Chondrocyte (in vitro differentiated cells): ENCODE measurements around the gene PADI6. TPM values are rescaled to one million over a fixed set of nuclear protein-coding genes. Genes with fewer than 3 reads are reported as not detected.

Experiments
- DNase-seq: peaks from one replicate; pipeline ENCODE4 v3.0.0; 2021; ENCODE audit warnings: mixed read lengths, low spot score
- H3K27ac Mint-ChIP-seq: one replicate; pipeline ENCODE4 v1.8.0; 2021; ENCODE audit warnings: mild to moderate bottlenecking, moderate library complexity, mixed read lengths; ENCODE audit not compliant: unreplicated experiment
- H3K27me3 Mint-ChIP-seq: 2 replicates; pipeline ENCODE4 v1.8.0; 2021; ENCODE audit warnings: low read depth, mixed read lengths
- H3K36me3 Mint-ChIP-seq: 2 replicates; pipeline ENCODE4 v1.8.0; 2021; ENCODE audit warnings: low read depth, mixed read lengths
- H3K4me1 Mint-ChIP-seq: 2 replicates; pipeline ENCODE4 v1.8.0; 2021; ENCODE audit warnings: low read depth, mild to moderate bottlenecking, mixed read lengths
- H3K4me3 Mint-ChIP-seq: one replicate; pipeline ENCODE4 v1.8.0; 2021; ENCODE audit warnings: mild to moderate bottlenecking, moderate library complexity, mixed read lengths; ENCODE audit not compliant: unreplicated experiment
- H3K9me3 Mint-ChIP-seq: 2 replicates; pipeline ENCODE4 v1.8.0; 2021; ENCODE audit warnings: low read depth, mixed read lengths
- total RNA-seq: library from RNA; stranded (reverse); gene quantifications from 3 replicates; pipeline ENCODE4 v1.2.1, GENCODE V29; 2021
- TF ChIP-seq, protein P1 (sequence below): fragments of 200-600 bp; sonication (generic); IDR thresholded peaks from 2 replicates; pipeline ENCODE4 v1.5.0; 2021; ENCODE audit warnings: antibody characterized with exemption, mild to moderate bottlenecking, moderate library complexity

Gene PADI6
- total RNA-seq, 1 donor from 2014 or later, result not detected

DNA sequence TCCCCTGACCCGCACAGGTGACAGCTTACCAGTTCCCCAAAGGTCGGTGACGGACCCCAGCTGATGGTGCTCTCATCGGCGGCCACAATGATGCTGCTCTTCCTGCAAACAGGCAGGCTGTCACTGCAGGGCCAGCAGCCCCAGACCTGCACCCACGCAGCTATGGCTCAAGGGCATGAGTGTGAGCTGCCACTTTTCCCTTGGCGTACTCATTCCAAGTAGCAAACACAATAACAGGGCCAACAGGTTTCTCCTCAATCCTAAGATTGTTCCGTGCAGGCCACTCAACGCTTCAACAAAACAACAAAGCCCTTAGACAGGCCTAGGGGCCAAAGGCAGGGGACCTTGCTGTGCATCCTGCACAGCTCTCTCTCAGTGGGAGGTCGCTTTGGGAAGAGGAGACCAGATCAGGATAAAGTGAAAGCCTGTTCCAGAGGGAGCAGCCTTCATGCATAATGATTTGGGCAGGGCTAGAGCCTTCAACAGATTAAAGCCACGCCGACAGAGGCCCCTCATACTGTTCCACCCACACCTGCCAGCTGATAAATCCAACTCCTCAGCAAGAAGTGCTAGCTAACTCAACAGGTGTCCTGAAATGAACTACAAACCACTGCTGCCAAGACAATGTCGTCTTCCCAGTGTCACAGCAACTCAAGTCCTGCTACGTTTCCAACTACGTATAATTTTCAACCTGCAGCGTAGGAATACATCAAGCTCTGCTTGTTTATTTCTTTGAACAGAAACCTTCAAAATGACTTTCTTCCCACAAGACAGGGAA lies 40.3 kb downstream of the PADI6 start:
- Mint-ChIP-seq H3K27ac (no peak overlapping the region), H3K9me3 (no peaks in the 10 kb centered on the region), H3K27me3 (no peaks in the 10 kb centered on the region), H3K4me3 (no peak overlapping the region), H3K4me1 (no peaks in the 10 kb centered on the region), H3K36me3 (peaks cover 67% of the 10 kb centered on the region)
- TF ChIP-seq, protein P1, sequence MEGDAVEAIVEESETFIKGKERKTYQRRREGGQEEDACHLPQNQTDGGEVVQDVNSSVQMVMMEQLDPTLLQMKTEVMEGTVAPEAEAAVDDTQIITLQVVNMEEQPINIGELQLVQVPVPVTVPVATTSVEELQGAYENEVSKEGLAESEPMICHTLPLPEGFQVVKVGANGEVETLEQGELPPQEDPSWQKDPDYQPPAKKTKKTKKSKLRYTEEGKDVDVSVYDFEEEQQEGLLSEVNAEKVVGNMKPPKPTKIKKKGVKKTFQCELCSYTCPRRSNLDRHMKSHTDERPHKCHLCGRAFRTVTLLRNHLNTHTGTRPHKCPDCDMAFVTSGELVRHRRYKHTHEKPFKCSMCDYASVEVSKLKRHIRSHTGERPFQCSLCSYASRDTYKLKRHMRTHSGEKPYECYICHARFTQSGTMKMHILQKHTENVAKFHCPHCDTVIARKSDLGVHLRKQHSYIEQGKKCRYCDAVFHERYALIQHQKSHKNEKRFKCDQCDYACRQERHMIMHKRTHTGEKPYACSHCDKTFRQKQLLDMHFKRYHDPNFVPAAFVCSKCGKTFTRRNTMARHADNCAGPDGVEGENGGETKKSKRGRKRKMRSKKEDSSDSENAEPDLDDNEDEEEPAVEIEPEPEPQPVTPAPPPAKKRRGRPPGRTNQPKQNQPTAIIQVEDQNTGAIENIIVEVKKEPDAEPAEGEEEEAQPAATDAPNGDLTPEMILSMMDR, result no peak
- DNase-seq, result no peak

DNA sequence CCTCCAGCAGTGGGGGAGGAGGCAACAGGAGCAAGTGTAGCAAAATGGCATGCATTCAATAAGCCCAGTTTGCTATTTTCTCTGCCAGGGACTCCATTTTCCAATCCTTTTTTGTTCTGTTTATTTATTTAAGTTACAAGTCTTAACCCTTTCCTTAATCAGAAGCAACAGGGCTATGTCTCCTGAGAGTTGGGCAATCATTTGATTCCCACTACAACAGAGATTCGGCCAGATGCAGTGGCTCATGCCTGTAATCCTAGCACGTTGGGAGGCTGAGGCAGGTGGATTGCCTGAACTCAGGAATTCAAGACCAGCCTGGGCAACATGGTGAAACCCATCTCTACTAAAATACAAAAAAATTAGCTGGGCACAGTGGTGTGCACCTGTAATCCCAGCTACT lies 42.0 kb downstream of the PADI6 start:
- Mint-ChIP-seq H3K27ac (no peak overlapping the region), H3K4me1 (no peaks in the 10 kb centered on the region), H3K9me3 (no peaks in the 10 kb centered on the region), H3K27me3 (no peaks in the 10 kb centered on the region), H3K36me3 (peaks cover 55% of the 10 kb centered on the region), H3K4me3 (no peak overlapping the region)
- no peak for DNase-seq
- TF ChIP-seq, protein P1, result no peak

DNA sequence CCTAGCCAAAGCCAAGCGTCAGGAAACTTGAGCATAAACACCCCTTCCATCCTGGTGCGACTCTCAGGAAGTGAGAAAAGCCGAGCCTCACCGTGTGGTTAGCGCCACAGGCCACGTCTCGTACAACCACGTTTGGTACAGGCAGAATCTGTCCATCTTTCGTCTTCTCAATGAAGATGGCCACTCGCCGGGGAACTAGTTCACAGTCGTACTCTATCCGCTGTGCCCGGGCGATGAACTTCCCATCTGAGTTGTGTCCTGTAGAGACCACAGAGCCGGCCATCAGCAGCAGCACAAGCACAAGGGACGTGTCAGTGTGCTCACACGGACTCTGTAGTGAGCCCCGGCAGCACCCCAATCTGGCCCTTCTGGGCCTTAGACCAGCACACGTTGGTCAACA lies 44.4 kb downstream of the PADI6 start:
- TF ChIP-seq, protein P1, result no peak
- no peaks in the 10 kb centered on the region for H3K27me3 Mint-ChIP-seq
- H3K4me3 Mint-ChIP-seq, result no peak overlapping the region
- peaks cover 11% of the 10 kb centered on the region for H3K4me1 Mint-ChIP-seq
- H3K36me3 Mint-ChIP-seq, result peaks cover 43% of the 10 kb centered on the region
- H3K27ac Mint-ChIP-seq, result no peak overlapping the region
- DNase-seq, result no peak
- no peaks in the 10 kb centered on the region for H3K9me3 Mint-ChIP-seq

DNA sequence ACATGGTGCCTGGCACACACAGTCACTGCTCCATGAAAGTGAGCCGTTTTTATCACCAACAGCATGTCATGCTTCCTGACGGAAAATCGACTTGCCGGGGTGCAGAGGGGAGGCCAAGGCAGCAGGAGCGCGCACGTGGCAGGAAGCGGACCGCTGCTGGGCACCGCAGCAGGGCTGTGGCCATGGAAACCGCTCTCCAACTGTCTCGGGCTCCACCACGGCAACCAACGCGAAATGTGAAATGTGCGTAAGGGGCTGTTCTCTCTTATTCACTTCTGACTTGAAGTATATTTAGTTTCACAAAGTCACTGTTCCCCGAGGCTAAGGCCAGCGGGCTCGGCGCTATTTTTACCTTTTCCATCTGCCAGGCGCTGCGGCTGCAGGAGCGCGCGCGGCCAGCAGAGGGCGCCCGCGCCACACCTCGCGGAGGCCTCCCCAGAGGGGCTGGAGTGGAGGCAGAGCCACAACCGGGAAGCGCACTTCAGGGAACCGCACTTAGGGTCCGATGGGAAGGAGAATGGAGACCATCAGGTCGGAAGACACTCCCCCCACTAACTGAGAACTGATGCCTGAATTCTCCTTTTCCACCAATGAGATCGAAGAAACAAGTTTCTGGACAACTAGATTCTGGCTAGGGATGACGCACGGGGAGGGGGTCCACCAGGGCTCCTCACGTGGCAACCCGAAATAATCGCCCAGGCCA lies 47.8 kb downstream of the PADI6 start:
- Mint-ChIP-seq H3K27me3 (no peaks in the 10 kb centered on the region), H3K4me1 (peaks cover 11% of the 10 kb centered on the region), H3K4me3 (no peak overlapping the region), H3K27ac (no peak overlapping the region), H3K36me3 (peaks cover 39% of the 10 kb centered on the region), H3K9me3 (no peaks in the 10 kb centered on the region)
- DNase-seq, result no peak
- TF ChIP-seq, protein P1, result peak; percentile 99

GRCh38 chr1:17420391-17420918 lies 48.5 kb downstream of the PADI6 start:
- Mint-ChIP-seq H3K27ac (no peak overlapping the region), H3K4me1 (peaks cover 11% of the 10 kb centered on the region)

More at GRCh38 chr1:17420391-17420918, 48.5 kb downstream of the PADI6 start:
- no peaks in the 10 kb centered on the region for H3K9me3 Mint-ChIP-seq
- no peaks in the 10 kb centered on the region for H3K27me3 Mint-ChIP-seq
- H3K4me3 Mint-ChIP-seq, result no peak overlapping the region
- TF ChIP-seq, protein P1, result no peak
- DNase-seq, result no peak
- H3K36me3 Mint-ChIP-seq, result peaks cover 42% of the 10 kb centered on the region
